DOHH2 (cell line): ENCODE results near the gene SPIRE1.

ENCODE experiments used
- EZH2phosphoT487 ChIP-seq: fragments of 200-600 bp; sonication (generic); IDR thresholded peaks from 2 replicates; pipeline ENCODE4 v1.6.1; 2017; ENCODE audit warnings: borderline replicate concordance, mild to moderate bottlenecking, antibody characterized with exemption, low read length, moderate library complexity, mixed read lengths
- TF ChIP-seq, protein P1 (sequence below): fragments of 200-600 bp; sonication (generic); IDR thresholded peaks from one replicate; pipeline ENCODE4 v1.5.1; 2014; ENCODE audit warnings: antibody characterized with exemption, mild to moderate bottlenecking, low read depth, low read length; ENCODE audit not compliant: poor library complexity, severe bottlenecking

DNA sequence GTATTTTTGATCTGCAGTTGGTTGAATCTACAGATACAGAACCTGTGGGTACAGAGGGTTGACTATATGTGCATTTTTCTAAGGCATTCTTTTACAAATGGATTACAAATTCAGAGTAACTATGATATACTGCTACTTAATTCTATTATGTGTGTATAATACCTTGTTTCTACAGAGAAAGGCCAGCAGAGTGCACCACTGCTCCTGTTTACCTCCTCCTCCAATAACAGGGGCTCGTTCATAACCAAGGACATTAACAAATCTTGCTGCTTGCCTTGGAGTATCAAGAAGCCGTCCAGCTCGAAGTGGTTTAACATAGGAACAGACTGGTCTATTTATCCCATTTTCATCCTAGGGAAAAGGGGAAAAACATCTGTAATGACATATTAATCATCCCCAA is 28.2 kb upstream of the SPIRE1 start:
- TF ChIP-seq, protein P1, sequence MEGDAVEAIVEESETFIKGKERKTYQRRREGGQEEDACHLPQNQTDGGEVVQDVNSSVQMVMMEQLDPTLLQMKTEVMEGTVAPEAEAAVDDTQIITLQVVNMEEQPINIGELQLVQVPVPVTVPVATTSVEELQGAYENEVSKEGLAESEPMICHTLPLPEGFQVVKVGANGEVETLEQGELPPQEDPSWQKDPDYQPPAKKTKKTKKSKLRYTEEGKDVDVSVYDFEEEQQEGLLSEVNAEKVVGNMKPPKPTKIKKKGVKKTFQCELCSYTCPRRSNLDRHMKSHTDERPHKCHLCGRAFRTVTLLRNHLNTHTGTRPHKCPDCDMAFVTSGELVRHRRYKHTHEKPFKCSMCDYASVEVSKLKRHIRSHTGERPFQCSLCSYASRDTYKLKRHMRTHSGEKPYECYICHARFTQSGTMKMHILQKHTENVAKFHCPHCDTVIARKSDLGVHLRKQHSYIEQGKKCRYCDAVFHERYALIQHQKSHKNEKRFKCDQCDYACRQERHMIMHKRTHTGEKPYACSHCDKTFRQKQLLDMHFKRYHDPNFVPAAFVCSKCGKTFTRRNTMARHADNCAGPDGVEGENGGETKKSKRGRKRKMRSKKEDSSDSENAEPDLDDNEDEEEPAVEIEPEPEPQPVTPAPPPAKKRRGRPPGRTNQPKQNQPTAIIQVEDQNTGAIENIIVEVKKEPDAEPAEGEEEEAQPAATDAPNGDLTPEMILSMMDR = peak; percentile 44
- no peak for TF ChIP-seq EZH2phosphoT487
